ENCODE results near the gene PSMD3. TPM values are rescaled to one million over a fixed set of nuclear protein-coding genes. Genes with fewer than 3 reads are reported as not detected.

Gene PSMD3
- total and polyA plus RNA-seq, 2 of the 4 experiments (the other 2 are of a cell fraction): 123 to 155 TPM

DNA sequence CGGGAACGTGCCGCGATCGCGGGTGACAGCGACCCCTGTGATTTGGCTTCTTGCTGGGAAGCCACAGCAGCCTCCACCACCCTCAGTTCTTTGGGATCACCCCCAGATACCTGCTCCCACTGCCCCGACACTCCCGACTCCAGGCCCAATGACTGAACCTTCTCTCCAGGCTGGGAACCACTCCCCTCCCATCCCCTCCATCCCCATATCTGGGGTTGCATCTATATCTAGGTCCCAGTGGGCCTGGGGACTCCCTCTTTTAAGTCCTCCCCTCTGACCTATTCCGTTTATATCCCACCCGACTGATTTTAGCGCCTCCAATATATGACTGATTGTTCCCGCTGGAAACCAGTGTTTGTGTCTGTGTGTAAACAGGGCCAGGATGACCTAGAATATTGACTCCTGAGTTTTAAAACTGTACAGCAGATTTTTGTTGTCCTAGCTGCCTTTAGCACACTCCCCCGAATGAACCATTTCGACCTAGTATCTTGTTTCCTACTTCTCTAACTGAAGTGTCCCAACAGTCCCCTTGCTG, 667 bp downstream of the PSMD3 start (continued):
- no peak for TF ChIP-seq RFX5 (IDR thresholded peaks at IDR 0.05; ENCODE audit: low read depth, low read length)

DNA sequence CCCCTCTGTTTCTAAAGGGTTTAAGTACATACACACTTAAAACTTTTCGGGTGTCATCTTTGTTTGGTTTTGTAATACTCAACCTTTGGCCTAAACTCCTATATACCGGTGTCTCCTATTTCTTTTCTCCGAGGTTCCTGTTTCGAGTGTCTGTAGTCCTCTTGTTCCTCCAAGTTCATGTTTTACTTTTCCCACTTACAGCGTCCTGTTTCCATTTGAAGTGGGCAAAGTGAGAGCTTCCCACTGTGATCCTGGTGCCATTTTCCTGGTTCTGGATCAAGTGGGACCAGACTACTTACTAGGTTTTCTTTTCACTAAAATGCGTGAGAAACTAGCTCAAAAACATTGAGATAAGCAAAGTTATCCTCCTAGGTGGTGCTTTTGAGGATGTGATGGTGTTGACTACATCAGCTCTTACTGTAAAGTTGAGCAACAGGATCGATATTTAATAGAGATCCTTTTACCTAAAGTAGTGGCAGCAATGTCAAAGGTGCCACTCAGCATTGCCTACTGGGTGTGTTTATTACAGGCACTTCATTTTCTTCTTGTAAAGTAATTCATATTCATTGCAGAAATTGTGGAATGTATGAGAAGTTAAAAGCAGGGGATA, 1.3 kb downstream of the PSMD3 start:
- Histone ChIP-seq H3K4me2 (ENCODE audit: low read depth, low read length) (peak overlapping the region; percentile 97), H3K9me1 (ENCODE audit: insufficient read depth, low read length) (peaks cover 8% of the 10 kb centered on the region; the same call in 1 of the 2 replicates), H2BK15ac (ENCODE audit: low read depth, low read length) (no peak overlapping the region), H3K4me3 (ENCODE audit: insufficient read depth, low read depth, low read length) (peak overlapping the region; percentile 80), H3K9me3 (ENCODE audit: control insufficient read depth, insufficient read depth, low read length) (no peaks in the 10 kb centered on the region), H4K5ac (ENCODE audit: low read depth, low read length) (no peak overlapping the region), H3K79me1 (ENCODE audit: low read depth in 1 of 2, low read length in 2 of 2) (peaks cover 13 to 30% of the 10 kb centered on the region in 2 experiments), H3K27ac (ENCODE audit: insufficient read depth, low read length) (no peak overlapping the region), H3K23ac (ENCODE audit: low read depth, low read length) (peak overlapping the region; percentile 65; the same call in 1 of the 2 replicates), H2BK120ac (ENCODE audit: low read depth, low read length) (no peak overlapping the region), H2AK9ac (replicated peaks; ENCODE audit: low read depth, low read length, poor library complexity) (no peak overlapping the region), H2AK5ac (ENCODE audit: low read depth, low read length) (no peak overlapping the region), H2BK5ac (ENCODE audit: low read depth, low read length, poor library complexity, severe bottlenecking) (no peak overlapping the region), H3K4ac (ENCODE audit: low read depth, low read length) (no peak overlapping the region), H3K4me1 (ENCODE audit: control insufficient read depth, insufficient read depth, low read length) (peaks cover 8% of the 10 kb centered on the region; the same call in 1 of the 2 replicates), H4K8ac (ENCODE audit: low read depth in 2 of 2, low read length in 2 of 2) (no peak overlapping the region; a peak in 1 of 4 replicates), H2BK20ac (ENCODE audit: low read depth, low read length) (no peak overlapping the region), H4K20me1 (ENCODE audit: insufficient read depth, low read length) (peaks cover 15% of the 10 kb centered on the region), H3K9ac (ENCODE audit: low read depth, low read length) (peak overlapping the region; percentile 79), H3K36me3 (ENCODE audit: control insufficient read depth, insufficient read depth, low read length) (peaks cover 24% of the 10 kb centered on the region), H4K91ac (ENCODE audit: insufficient read depth, low read depth, low read length) (no peak overlapping the region), H3K27me3 (ENCODE audit: control insufficient read depth, insufficient read depth, low read length) (no peaks in the 10 kb centered on the region), H3K56ac (ENCODE audit: extremely low read depth, insufficient read depth, low read length) (0 out of 2 replicates have a peak overlapping the region, but pooled peaks have one; percentile 32), H3K18ac (ENCODE audit: low read depth, low read length) (no peak overlapping the region), H2AFZ (replicated peaks; ENCODE audit: low read length, poor library complexity) (no peak overlapping the region), H3K14ac (replicated peaks; ENCODE audit: low read depth, low read length) (peak overlapping the region; percentile 85)
- dilution Hi-C loops (cut with HindIII; ENCODE audit: low sequenced_read_pairs, unreplicated experiment) (no loop called here), intact Hi-C loops (cut with micrococcal nuclease) (loop anchor here (10.0 kb wide), 1 partner anchor 357 kb away; the partner anchor contains the start of gene PPP1R1B), in situ Hi-C loops (cut with MboI; ENCODE audit: low sequenced_read_pairs) (no loop called here)
- no peak for TF ChIP-seq MAZ (IDR thresholded peaks at IDR 0.05; ENCODE audit: borderline replicate concordance, low read depth, low read length)
- TF ChIP-seq, protein P1, sequence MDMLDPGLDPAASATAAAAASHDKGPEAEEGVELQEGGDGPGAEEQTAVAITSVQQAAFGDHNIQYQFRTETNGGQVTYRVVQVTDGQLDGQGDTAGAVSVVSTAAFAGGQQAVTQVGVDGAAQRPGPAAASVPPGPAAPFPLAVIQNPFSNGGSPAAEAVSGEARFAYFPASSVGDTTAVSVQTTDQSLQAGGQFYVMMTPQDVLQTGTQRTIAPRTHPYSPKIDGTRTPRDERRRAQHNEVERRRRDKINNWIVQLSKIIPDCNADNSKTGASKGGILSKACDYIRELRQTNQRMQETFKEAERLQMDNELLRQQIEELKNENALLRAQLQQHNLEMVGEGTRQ (IDR thresholded peaks at IDR 0.05; ENCODE audit: low read depth, low read length): no peak
- no CpG with 5 or more reads among the region's 7 CpGs for WGBS, 2 experiments (ENCODE audit: extremely low coverage in 2 of 2, insufficient read length in 1 of 2)
- TSS peak; percentile 53 for BruUV-seq (replicated peaks)
- ATAC-seq (ENCODE audit: low read depth) (no peak), DNase-seq (no peak)
- ChIA-PET POLR2A (ENCODE audit: unreplicated experiment) (no interaction called here), CTCF (no interaction called here)
